Measurements from ENCODE around the gene SKAP2. TPM values are rescaled to one million over a fixed set of nuclear protein-coding genes. Genes with fewer than 3 reads are reported as not detected.

Gene SKAP2
- polyA plus RNA-seq, 1 donor from 2014 or later = 3.6 TPM

GRCh38 chr7:26663874-26664273 is 200.5 kb downstream of the SKAP2 start:
- H3K4me2 ChIP-seq (ENCODE audit: low read length) = no peak overlapping the region
- H3K27ac ChIP-seq (ENCODE audit: low read length) = peak overlapping the region; percentile 72
- H4K20me1 ChIP-seq (ENCODE audit: insufficient read depth) = no peaks in the 10 kb centered on the region
- H3K9me2 ChIP-seq (ENCODE audit: insufficient read depth, low read length) = no peaks in the 10 kb centered on the region
- H3K79me2 ChIP-seq (replicated peaks; ENCODE audit: insufficient read depth, low read length) = no peaks in the 10 kb centered on the region
- peak overlapping the region; percentile 34 for H3K9ac ChIP-seq (ENCODE audit: low read length)
- H3K4me3 ChIP-seq (ENCODE audit: low read length) = peak overlapping the region; percentile 6
- TF ChIP-seq EZH2 (IDR thresholded peaks at IDR 0.05; ENCODE audit: borderline replicate concordance, insufficient read depth, low read length, poor library complexity, severe bottlenecking) (no peak), TAF1 (IDR thresholded peaks at IDR 0.05; ENCODE audit: low read depth) (no peak), SMC3 (conservative IDR thresholded peaks at IDR 0.05; ENCODE audit: poor library complexity) (no peak), MXI1 (conservative IDR thresholded peaks at IDR 0.05; ENCODE audit: poor library complexity, severe bottlenecking) (no peak), RAD21 (conservative IDR thresholded peaks at IDR 0.05) (no peak), REST (IDR thresholded peaks at IDR 0.05; ENCODE audit: borderline replicate concordance) (no peak)
- TF ChIP-seq, protein P1, sequence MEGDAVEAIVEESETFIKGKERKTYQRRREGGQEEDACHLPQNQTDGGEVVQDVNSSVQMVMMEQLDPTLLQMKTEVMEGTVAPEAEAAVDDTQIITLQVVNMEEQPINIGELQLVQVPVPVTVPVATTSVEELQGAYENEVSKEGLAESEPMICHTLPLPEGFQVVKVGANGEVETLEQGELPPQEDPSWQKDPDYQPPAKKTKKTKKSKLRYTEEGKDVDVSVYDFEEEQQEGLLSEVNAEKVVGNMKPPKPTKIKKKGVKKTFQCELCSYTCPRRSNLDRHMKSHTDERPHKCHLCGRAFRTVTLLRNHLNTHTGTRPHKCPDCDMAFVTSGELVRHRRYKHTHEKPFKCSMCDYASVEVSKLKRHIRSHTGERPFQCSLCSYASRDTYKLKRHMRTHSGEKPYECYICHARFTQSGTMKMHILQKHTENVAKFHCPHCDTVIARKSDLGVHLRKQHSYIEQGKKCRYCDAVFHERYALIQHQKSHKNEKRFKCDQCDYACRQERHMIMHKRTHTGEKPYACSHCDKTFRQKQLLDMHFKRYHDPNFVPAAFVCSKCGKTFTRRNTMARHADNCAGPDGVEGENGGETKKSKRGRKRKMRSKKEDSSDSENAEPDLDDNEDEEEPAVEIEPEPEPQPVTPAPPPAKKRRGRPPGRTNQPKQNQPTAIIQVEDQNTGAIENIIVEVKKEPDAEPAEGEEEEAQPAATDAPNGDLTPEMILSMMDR (IDR thresholded peaks at IDR 0.05; ENCODE audit: poor library complexity, severe bottlenecking) = no peak
- H3F3A ChIP-seq (ENCODE audit: insufficient read depth, low read length, poor library complexity, severe bottlenecking) = no peaks in the 10 kb centered on the region
- H3K27me3 ChIP-seq (ENCODE audit: insufficient read depth, low read depth, low read length) = no peaks in the 10 kb centered on the region
- no peaks in the 10 kb centered on the region for H3K36me3 ChIP-seq (ENCODE audit: insufficient read depth, low read length)
- H2AFZ ChIP-seq (ENCODE audit: low read depth, low read length) = no peak overlapping the region
- no peaks in the 10 kb centered on the region for H3K9me3 ChIP-seq (ENCODE audit: low read length)

- Histone ChIP-seq H3K9me3 (ENCODE audit: low read length) (no peaks in the 10 kb centered on the region), H3K79me2 (replicated peaks; ENCODE audit: insufficient read depth, low read length) (no peaks in the 10 kb centered on the region), H3K36me3 (ENCODE audit: insufficient read depth, low read length) (no peaks in the 10 kb centered on the region), H3K4me3 (ENCODE audit: low read length) (no peak overlapping the region), H3K9me2 (ENCODE audit: insufficient read depth, low read length) (no peaks in the 10 kb centered on the region), H3K27ac (ENCODE audit: low read length) (no peak overlapping the region), H3K4me2 (ENCODE audit: low read length) (no peak overlapping the region), H2AFZ (ENCODE audit: low read depth, low read length) (no peak overlapping the region), H3K27me3 (ENCODE audit: insufficient read depth, low read depth, low read length) (no peaks in the 10 kb centered on the region), H3K9ac (ENCODE audit: low read length) (no peak overlapping the region), H4K20me1 (ENCODE audit: insufficient read depth) (no peaks in the 10 kb centered on the region), H3F3A (ENCODE audit: insufficient read depth, low read length, poor library complexity, severe bottlenecking) (peaks cover 3% of the 10 kb centered on the region)
- TF ChIP-seq EZH2 (IDR thresholded peaks at IDR 0.05; ENCODE audit: borderline replicate concordance, insufficient read depth, low read length, poor library complexity, severe bottlenecking) (no peak), SMC3 (conservative IDR thresholded peaks at IDR 0.05; ENCODE audit: poor library complexity) (no peak), POLR2AphosphoS5 (IDR thresholded peaks at IDR 0.05) (no peak), RAD21 (conservative IDR thresholded peaks at IDR 0.05) (no peak), TAF1 (IDR thresholded peaks at IDR 0.05; ENCODE audit: low read depth) (no peak), REST (IDR thresholded peaks at IDR 0.05; ENCODE audit: borderline replicate concordance) (no peak), MXI1 (conservative IDR thresholded peaks at IDR 0.05; ENCODE audit: poor library complexity, severe bottlenecking) (no peak), EP300 (conservative IDR thresholded peaks at IDR 0.05; ENCODE audit: poor library complexity, severe bottlenecking) (no peak)
- TF ChIP-seq, protein P1 (IDR thresholded peaks at IDR 0.05; ENCODE audit: poor library complexity, severe bottlenecking) = no peak
These were observed 201.7 kb downstream of the SKAP2 start for GRCh38 chr7:26662646-26663045.
